Fibroblast of lung (primary cell): ENCODE results near the gene PHF3.

Experiments
- CTCF ChIP-seq, 2 donors: IDR thresholded peaks in 1 of 2; conservative IDR thresholded peaks in 1 of 2; 1 replicate in 1 of 2; 2 replicates in 1 of 2; pipeline ENCODE4 v1.5.1; 2011 to 2012; ENCODE audit warnings: low read length in 2 of 2, control low read depth in 1 of 2, inconsistent platforms in 1 of 2, low read depth in 1 of 2, mild to moderate bottlenecking in 1 of 2
- EZH2 ChIP-seq: IDR thresholded peaks from 2 replicates; pipeline ENCODE4 v1.5.1; 2012; ENCODE audit warnings: low read length, control low read depth, mild to moderate bottlenecking; ENCODE audit errors: missing control alignments

GRCh38 chr6:63708631-63709030, 73.0 kb downstream of the PHF3 start:
- TF ChIP-seq CTCF (conservative IDR thresholded peaks at IDR 0.05 in 1 of 2, IDR thresholded peaks at IDR 0.05 in 1 of 2; ENCODE audit: low read depth in 1 of 2, low read length in 2 of 2) (no peak), EZH2 (no peak)
